ENCODE measurements around the gene STAP2. TPM values are rescaled to one million over a fixed set of nuclear protein-coding genes. Genes with fewer than 3 reads are reported as not detected.
A peak's percentile ranks its signal among the peaks of the same experiment; 100 is the strongest.

Gene STAP2
- polyA plus RNA-seq, 1 donor from 2014 or later: not detected

- peak overlapping the region; percentile 70 to 88 (median 71) for H3K27ac Mint-ChIP-seq
- H3K4me1 Mint-ChIP-seq: peaks cover 35 to 47% (median 40%) of the 10 kb centered on the region in 3 donors
- peaks cover 2% of the 10 kb centered on the region for H3K27me3 Mint-ChIP-seq
Observed at GRCh38 chr19:4373601-4374497, 35.2 kb upstream of the STAP2 start.

GRCh38 chr19:4373013-4373367, 34.4 kb upstream of the STAP2 start:
- Mint-ChIP-seq H3K4me1 (peaks cover 37 to 48% (median 40%) of the 10 kb centered on the region in 3 donors), H3K27me3 (peaks cover 2% of the 10 kb centered on the region), H3K9me3 (no peaks in the 10 kb centered on the region), H3K36me3 (peaks cover 1% of the 10 kb centered on the region), H3K4me3 (peak overlapping the region in 1 of 4 donors; percentile 41), H3K27ac (peak overlapping the region in 1 of 3 donors; percentile 56)

More at GRCh38 chr19:4373601-4374497, 35.2 kb upstream of the STAP2 start:
- Mint-ChIP-seq H3K4me3 (peak overlapping the region in 3 of 4 donors; percentile 78 to 86 (median 81)), H3K36me3 (peaks cover 1% of the 10 kb centered on the region), H3K9me3 (no peaks in the 10 kb centered on the region)

- Mint-ChIP-seq H3K4me1 (peaks cover 37 to 49% (median 40%) of the 10 kb centered on the region in 3 donors), H3K4me3 (peak overlapping the region in 2 of 4 donors; percentile 17 to 52), H3K9me3 (no peaks in the 10 kb centered on the region), H3K27ac (peak overlapping the region in 1 of 3 donors; percentile 56), H3K27me3 (peaks cover 2% of the 10 kb centered on the region), H3K36me3 (no peaks in the 10 kb centered on the region)
Observed at GRCh38 chr19:4372165-4373012, 33.8 kb upstream of the STAP2 start.

- H3K4me1 Mint-ChIP-seq: peaks cover 31 to 42% (median 41%) of the 10 kb centered on the region in 3 donors
- no peaks in the 10 kb centered on the region for H3K36me3 Mint-ChIP-seq
- H3K9me3 Mint-ChIP-seq: no peaks in the 10 kb centered on the region
- H3K27me3 Mint-ChIP-seq: peaks cover 2% of the 10 kb centered on the region
- peak overlapping the region in 3 of 4 donors; percentile 65 to 91 (median 85) for H3K4me3 Mint-ChIP-seq
- H3K27ac Mint-ChIP-seq: peak overlapping the region; percentile 27 to 95 (median 78)
Observed at GRCh38 chr19:4371247-4372164, 32.9 kb upstream of the STAP2 start.

- peaks cover 21 to 32% (median 32%) of the 10 kb centered on the region in 3 donors for H3K4me1 Mint-ChIP-seq
- no peaks in the 10 kb centered on the region for H3K36me3 Mint-ChIP-seq
- H3K27ac Mint-ChIP-seq: peak overlapping the region; percentile 27 to 95 (median 78)
- H3K9me3 Mint-ChIP-seq: no peaks in the 10 kb centered on the region
- no peaks in the 10 kb centered on the region for H3K27me3 Mint-ChIP-seq
- peak overlapping the region; percentile 80 to 91 (median 90) for H3K4me3 Mint-ChIP-seq
Observed at GRCh38 chr19:4370418-4371041, 31.9 kb upstream of the STAP2 start.

GRCh38 chr19:4369888-4370260, 31.2 kb upstream of the STAP2 start:
- Mint-ChIP-seq H3K27ac (peak overlapping the region; percentile 57 to 96 (median 95)), H3K36me3 (no peaks in the 10 kb centered on the region), H3K9me3 (no peaks in the 10 kb centered on the region), H3K4me1 (peaks cover 18 to 30% (median 30%) of the 10 kb centered on the region in 3 donors), H3K4me3 (peak overlapping the region; percentile 80 to 91 (median 90)), H3K27me3 (no peaks in the 10 kb centered on the region)

GRCh38 chr19:4369109-4369887, 30.7 kb upstream of the STAP2 start:
- H3K27me3 Mint-ChIP-seq: no peaks in the 10 kb centered on the region
- H3K36me3 Mint-ChIP-seq: no peaks in the 10 kb centered on the region
- peak overlapping the region; percentile 80 to 91 (median 90) for H3K4me3 Mint-ChIP-seq
- H3K9me3 Mint-ChIP-seq: no peaks in the 10 kb centered on the region
- H3K27ac Mint-ChIP-seq: peak overlapping the region; percentile 57 to 96 (median 95)
- H3K4me1 Mint-ChIP-seq: peaks cover 18 to 30% (median 30%) of the 10 kb centered on the region in 3 donors

GRCh38 chr19:4368128-4368820, 29.6 kb upstream of the STAP2 start:
- no peaks in the 10 kb centered on the region for H3K9me3 Mint-ChIP-seq
- no peaks in the 10 kb centered on the region for H3K27me3 Mint-ChIP-seq
- H3K4me3 Mint-ChIP-seq: peak overlapping the region; percentile 13 to 91 (median 83)
- no peaks in the 10 kb centered on the region for H3K36me3 Mint-ChIP-seq
- peaks cover 12 to 26% (median 26%) of the 10 kb centered on the region in 3 donors for H3K4me1 Mint-ChIP-seq
- peak overlapping the region; percentile 57 to 96 (median 95) for H3K27ac Mint-ChIP-seq

- H3K9me3 Mint-ChIP-seq: no peaks in the 10 kb centered on the region
- H3K4me3 Mint-ChIP-seq: peak overlapping the region; percentile 13 to 91 (median 83)
- H3K27me3 Mint-ChIP-seq: no peaks in the 10 kb centered on the region
- peak overlapping the region; percentile 57 to 96 (median 95) for H3K27ac Mint-ChIP-seq
- peaks cover 12 to 26% (median 25%) of the 10 kb centered on the region in 3 donors for H3K4me1 Mint-ChIP-seq
- H3K36me3 Mint-ChIP-seq: no peaks in the 10 kb centered on the region
Observed at GRCh38 chr19:4367781-4368127, 29.1 kb upstream of the STAP2 start.

- Mint-ChIP-seq H3K36me3 (no peaks in the 10 kb centered on the region), H3K4me3 (peak overlapping the region in 1 of 4 donors; percentile 91), H3K4me1 (peaks cover 12 to 26% (median 23%) of the 10 kb centered on the region in 3 donors), H3K27me3 (no peaks in the 10 kb centered on the region), H3K27ac (peak overlapping the region; percentile 57 to 96 (median 95)), H3K9me3 (no peaks in the 10 kb centered on the region)
Observed at GRCh38 chr19:4367336-4367723, 28.7 kb upstream of the STAP2 start.

- H3K4me3 Mint-ChIP-seq: peak overlapping the region in 1 of 4 donors; percentile 91
- H3K27ac Mint-ChIP-seq: peak overlapping the region in 2 of 3 donors; percentile 57 to 95
- no peaks in the 10 kb centered on the region for H3K9me3 Mint-ChIP-seq
- H3K4me1 Mint-ChIP-seq: peaks cover 12 to 26% (median 23%) of the 10 kb centered on the region in 3 donors
- H3K36me3 Mint-ChIP-seq: no peaks in the 10 kb centered on the region
- H3K27me3 Mint-ChIP-seq: no peaks in the 10 kb centered on the region
Observed at GRCh38 chr19:4366666-4367335, 28.2 kb upstream of the STAP2 start.

Measured in IgD-negative memory B cell (primary cell).